Upper lobe of left lung (tissue), 6 donors: ENCODE measurements around the gene PMF1. TPM values are rescaled to one million over a fixed set of nuclear protein-coding genes. Genes with fewer than 3 reads are reported as not detected.

Experiments
- ATAC-seq, 2 donors: fragments of 200-7000 bp; cut with Tn5 transposase; one replicate each; pipeline ENCODE4 v1.9.1; 2022; ENCODE audit warnings: mild to moderate bottlenecking in 2 of 2, moderate library complexity in 2 of 2; ENCODE audit not compliant: low FRiP score in 2 of 2
- DNase-seq, 2 donors: peaks; one replicate each; pipeline ENCODE4 v3.0.0-alpha.2; 2019 to 2020
- H3K27ac ChIP-seq, 4 donors: fragments of 200-600 bp; sonication (generic); one replicate each; pipeline ENCODE4 v1.5.1; 2016 to 2019
- H3K27me3 ChIP-seq, 4 donors: fragments of 200-600 bp; sonication (generic); one replicate each; pipeline ENCODE4 v1.5.1; 2017 to 2019
- H3K36me3 ChIP-seq, 4 donors: fragments of 200-600 bp; sonication (generic); one replicate each; pipeline ENCODE4 v1.5.1; 2016 to 2019
- H3K4me1 ChIP-seq, 4 donors: fragments of 200-600 bp; sonication (generic); one replicate each; pipeline ENCODE4 v1.5.1; 2018 to 2019
- H3K4me3 ChIP-seq, 4 donors: fragments of 200-600 bp; sonication (generic); one replicate each; pipeline ENCODE4 v1.5.1; 2017 to 2019; ENCODE audit warnings: mild to moderate bottlenecking in 2 of 4, moderate library complexity in 1 of 4
- H3K9me3 ChIP-seq, 4 donors: fragments of 200-600 bp; sonication (generic); one replicate each; pipeline ENCODE4 v1.5.1; 2018 to 2019
- EP300 ChIP-seq, 4 donors: sonication (generic); formaldehyde crosslinking; IDR thresholded peaks; one replicate each; pipeline ENCODE4 v1.5.1; 2017; ENCODE audit warnings: antibody characterized with exemption in 4 of 4, control low read depth in 2 of 4
- POLR2A ChIP-seq, 4 donors: fragments of 450-650 bp; IDR thresholded peaks; one replicate each; pipeline ENCODE4 v1.5.1; 2016 to 2017; ENCODE audit warnings: antibody characterized with exemption in 4 of 4, mild to moderate bottlenecking in 2 of 4
- POLR2AphosphoS5 ChIP-seq, 2 donors: sonication (generic); formaldehyde crosslinking; IDR thresholded peaks; one replicate each; pipeline ENCODE4 v1.5.1; 2017; ENCODE audit warnings: antibody characterized with exemption in 2 of 2
- WGBS, 2 donors: methylation state at CpG; one replicate each; pipeline ENCODE4 v1.1.5; 2017 to 2018; 5-methylcytosine and 5-hydroxymethylcytosine counted together
- total RNA-seq, 6 donors: library from RNA; depleted of rRNA in 4 of 6; stranded (reverse); fragments of >200 nt in 4 of 6; gene quantifications; one replicate each; pipeline versions ENCODE4 v1.1.0 to v1.2.1, GENCODE V29; 2016 to 2021
- TF ChIP-seq, protein P1 (sequence below), 6 experiments: fragments of 450-650 bp in 4 of 6; fragments of 200-600 bp in 2 of 6; sonication (generic) in 2 of 6; IDR thresholded peaks; one replicate each; pipeline ENCODE4 v1.5.1; 2016 to 2019; ENCODE audit warnings: antibody characterized with exemption in 6 of 6
- donor health status: DM: no; HTN: no; CAD: no; lungs with moderate emphysema.
- donor health status: DM: no; HTN: yes; CAD: no; lungs with severe emphysema.

The PMF1 gene
- total RNA-seq, 6 donors from 2014 or later: 46.1 to 88.2 (median 66.6) TPM

GRCh38 chr1:156260896-156261295 lies 48.1 kb downstream of the PMF1 start:
- H3K4me1 ChIP-seq: no peaks in the 10 kb centered on the region
- H3K27me3 ChIP-seq: no peaks in the 10 kb centered on the region
- DNase-seq: no peak
- no peak overlapping the region for H3K4me3 ChIP-seq
- no peak overlapping the region for H3K27ac ChIP-seq
- H3K9me3 ChIP-seq: no peaks in the 10 kb centered on the region
- peaks cover 64 to 97% (median 89%) of the 10 kb centered on the region in 4 donors for H3K36me3 ChIP-seq
- TF ChIP-seq, protein P1, sequence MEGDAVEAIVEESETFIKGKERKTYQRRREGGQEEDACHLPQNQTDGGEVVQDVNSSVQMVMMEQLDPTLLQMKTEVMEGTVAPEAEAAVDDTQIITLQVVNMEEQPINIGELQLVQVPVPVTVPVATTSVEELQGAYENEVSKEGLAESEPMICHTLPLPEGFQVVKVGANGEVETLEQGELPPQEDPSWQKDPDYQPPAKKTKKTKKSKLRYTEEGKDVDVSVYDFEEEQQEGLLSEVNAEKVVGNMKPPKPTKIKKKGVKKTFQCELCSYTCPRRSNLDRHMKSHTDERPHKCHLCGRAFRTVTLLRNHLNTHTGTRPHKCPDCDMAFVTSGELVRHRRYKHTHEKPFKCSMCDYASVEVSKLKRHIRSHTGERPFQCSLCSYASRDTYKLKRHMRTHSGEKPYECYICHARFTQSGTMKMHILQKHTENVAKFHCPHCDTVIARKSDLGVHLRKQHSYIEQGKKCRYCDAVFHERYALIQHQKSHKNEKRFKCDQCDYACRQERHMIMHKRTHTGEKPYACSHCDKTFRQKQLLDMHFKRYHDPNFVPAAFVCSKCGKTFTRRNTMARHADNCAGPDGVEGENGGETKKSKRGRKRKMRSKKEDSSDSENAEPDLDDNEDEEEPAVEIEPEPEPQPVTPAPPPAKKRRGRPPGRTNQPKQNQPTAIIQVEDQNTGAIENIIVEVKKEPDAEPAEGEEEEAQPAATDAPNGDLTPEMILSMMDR (IDR thresholded peaks at IDR 0.05): no peak
- no peak for TF ChIP-seq POLR2A (IDR thresholded peaks at IDR 0.05)
- 91 to 97% methylated on average over 2 of the region's 2 CpGs for whole genome bisulfite sequencing, 2 donors
- ATAC-seq: no peak

DNA sequence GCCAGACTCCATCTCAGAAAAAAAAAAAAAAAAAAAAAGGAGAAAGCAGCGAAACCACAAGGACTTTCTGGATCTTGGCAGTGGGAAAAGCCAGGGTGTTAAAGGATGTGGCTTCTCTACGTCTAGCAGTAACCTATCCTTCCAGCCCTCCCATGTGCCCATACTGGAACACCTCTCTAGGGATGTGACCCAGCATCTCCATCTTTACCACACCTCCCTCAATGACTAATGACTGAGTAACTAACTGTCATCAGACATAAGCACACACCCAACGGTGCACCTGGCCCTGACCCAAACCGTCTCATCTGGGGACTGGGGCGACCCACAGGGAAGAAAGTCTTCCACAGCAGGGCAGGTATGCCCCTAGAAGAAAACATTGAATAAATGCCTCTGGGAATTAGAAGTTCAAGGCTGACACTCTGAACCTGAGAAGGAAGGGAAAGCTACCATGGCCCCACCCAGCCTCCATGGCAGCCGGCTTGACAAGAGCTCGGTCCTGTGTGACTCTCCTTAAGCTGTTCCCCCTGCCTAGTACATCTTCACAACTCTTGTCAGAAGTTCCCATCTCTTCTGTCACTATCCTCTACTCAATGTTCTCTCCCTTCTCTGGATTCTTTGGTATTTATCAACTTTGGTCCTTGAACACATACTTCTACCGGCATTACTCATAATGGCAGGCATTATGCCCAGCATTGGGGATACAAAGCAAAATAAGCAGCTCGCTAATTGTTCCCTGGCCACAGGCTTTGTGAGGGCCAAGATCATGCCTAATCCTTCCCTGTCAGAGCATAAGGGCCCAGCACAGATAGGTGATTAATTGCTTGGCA lies 49.9 kb downstream of the PMF1 start:
- H3K9me3 ChIP-seq: no peaks in the 10 kb centered on the region
- WGBS, 2 donors: 86 to 89% methylated on average over 9 of the region's 9 CpGs
- no peaks in the 10 kb centered on the region for H3K4me1 ChIP-seq
- no peak overlapping the region for H3K27ac ChIP-seq
- TF ChIP-seq POLR2AphosphoS5 (IDR thresholded peaks at IDR 0.05) (no peak), EP300 (IDR thresholded peaks at IDR 0.05) (no peak), POLR2A (IDR thresholded peaks at IDR 0.05) (no peak)
- TF ChIP-seq, protein P1 (IDR thresholded peaks at IDR 0.05): no peak
- ATAC-seq: peak in 1 of 2 donors; percentile 45
- no peaks in the 10 kb centered on the region for H3K27me3 ChIP-seq
- H3K36me3 ChIP-seq: peaks cover 66 to 98% (median 95%) of the 10 kb centered on the region in 4 donors
- H3K4me3 ChIP-seq: no peak overlapping the region
- no peak for DNase-seq

- Histone ChIP-seq H3K27me3 (no peaks in the 10 kb centered on the region), H3K27ac (no peak overlapping the region), H3K4me1 (no peaks in the 10 kb centered on the region), H3K4me3 (no peak overlapping the region), H3K36me3 (peaks cover 65 to 98% (median 95%) of the 10 kb centered on the region in 4 donors), H3K9me3 (no peaks in the 10 kb centered on the region)
- DNase-seq (no peak), ATAC-seq (no peak)
- TF ChIP-seq POLR2A (IDR thresholded peaks at IDR 0.05): no peak
- TF ChIP-seq, protein P1 (IDR thresholded peaks at IDR 0.05): no peak
- no peak for TF ChIP-seq EP300 (IDR thresholded peaks at IDR 0.05)
- no peak for TF ChIP-seq POLR2AphosphoS5 (IDR thresholded peaks at IDR 0.05)
- WGBS, 2 donors: 94 to 95% methylated on average over 9 of the region's 9 CpGs
Measured at GRCh38 chr1:156263288-156263655, 50.5 kb downstream of the PMF1 start.

DNA sequence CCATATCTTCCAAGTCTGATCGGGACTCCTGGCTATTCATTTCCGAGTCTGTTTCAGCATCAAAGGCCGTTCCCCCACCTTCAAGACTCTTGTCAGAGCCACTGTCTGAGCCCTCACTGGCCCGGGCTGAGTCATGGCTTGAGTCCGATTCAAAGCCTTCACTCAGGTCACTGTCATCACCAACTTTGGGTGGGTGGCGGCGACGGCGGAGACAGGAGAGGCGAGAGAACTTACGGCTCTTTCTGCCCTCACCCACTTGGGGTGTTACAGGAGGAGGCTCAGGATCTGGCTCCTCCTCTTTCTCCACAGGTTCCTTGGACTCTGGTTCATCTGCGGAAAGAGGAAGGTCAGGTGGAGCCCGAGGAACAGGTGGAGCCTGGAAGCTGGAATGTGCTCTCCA lies 53.2 kb downstream of the PMF1 start:
- peaks cover 54 to 98% (median 89%) of the 10 kb centered on the region in 4 donors for H3K36me3 ChIP-seq
- no peaks in the 10 kb centered on the region for H3K9me3 ChIP-seq
- no peaks in the 10 kb centered on the region for H3K27me3 ChIP-seq
- TF ChIP-seq POLR2AphosphoS5 (IDR thresholded peaks at IDR 0.05): no peak
- no peak for TF ChIP-seq EP300 (IDR thresholded peaks at IDR 0.05)
- no peak for TF ChIP-seq POLR2A (IDR thresholded peaks at IDR 0.05)
- TF ChIP-seq, protein P1 (IDR thresholded peaks at IDR 0.05): no peak
- peak in 1 of 2 donors; percentile 58 for DNase-seq
- no peak overlapping the region for H3K4me3 ChIP-seq
- no peak for ATAC-seq
- no peak overlapping the region for H3K27ac ChIP-seq
- 90 to 92% methylated on average over 13 of the region's 13 CpGs for WGBS, 2 donors
- H3K4me1 ChIP-seq: no peaks in the 10 kb centered on the region

GRCh38 chr1:156268336-156268735 lies 55.5 kb downstream of the PMF1 start:
- no peak overlapping the region for H3K4me3 ChIP-seq
- 89 to 93% methylated on average over 4 of the region's 4 CpGs for WGBS, 2 donors
- no peaks in the 10 kb centered on the region for H3K27me3 ChIP-seq
- no peaks in the 10 kb centered on the region for H3K4me1 ChIP-seq
- TF ChIP-seq, protein P1 (IDR thresholded peaks at IDR 0.05): no peak
- no peak for TF ChIP-seq POLR2A (IDR thresholded peaks at IDR 0.05)
- H3K36me3 ChIP-seq: peaks cover 49 to 98% (median 86%) of the 10 kb centered on the region in 4 donors
- H3K27ac ChIP-seq: no peak overlapping the region
- ATAC-seq (no peak), DNase-seq (no peak)
- no peaks in the 10 kb centered on the region for H3K9me3 ChIP-seq
